Measurements from ENCODE around the gene CPVL.
A peak's percentile ranks its signal among the peaks of the same experiment; 100 is the strongest.

Gene CPVL

DNA sequence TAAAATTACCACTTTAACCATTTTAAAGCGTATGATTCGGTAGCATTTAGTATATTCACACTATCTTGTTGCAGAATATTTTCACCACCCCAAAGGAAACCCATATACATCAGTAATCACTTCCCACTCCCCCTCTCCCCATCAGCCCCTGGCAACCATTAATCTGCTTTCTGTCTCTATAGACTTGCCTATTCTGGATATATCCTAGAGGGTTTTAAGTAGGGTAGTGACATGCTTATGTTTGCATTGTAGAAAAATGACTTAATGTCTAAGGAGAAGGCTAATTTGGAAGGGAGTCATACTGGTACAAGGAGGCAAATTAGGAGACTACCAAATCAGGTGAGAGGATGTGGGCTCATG lies 145.6 kb downstream of the CPVL start:
- DNase-seq (ENCODE audit: low read depth), result no peak

DNA sequence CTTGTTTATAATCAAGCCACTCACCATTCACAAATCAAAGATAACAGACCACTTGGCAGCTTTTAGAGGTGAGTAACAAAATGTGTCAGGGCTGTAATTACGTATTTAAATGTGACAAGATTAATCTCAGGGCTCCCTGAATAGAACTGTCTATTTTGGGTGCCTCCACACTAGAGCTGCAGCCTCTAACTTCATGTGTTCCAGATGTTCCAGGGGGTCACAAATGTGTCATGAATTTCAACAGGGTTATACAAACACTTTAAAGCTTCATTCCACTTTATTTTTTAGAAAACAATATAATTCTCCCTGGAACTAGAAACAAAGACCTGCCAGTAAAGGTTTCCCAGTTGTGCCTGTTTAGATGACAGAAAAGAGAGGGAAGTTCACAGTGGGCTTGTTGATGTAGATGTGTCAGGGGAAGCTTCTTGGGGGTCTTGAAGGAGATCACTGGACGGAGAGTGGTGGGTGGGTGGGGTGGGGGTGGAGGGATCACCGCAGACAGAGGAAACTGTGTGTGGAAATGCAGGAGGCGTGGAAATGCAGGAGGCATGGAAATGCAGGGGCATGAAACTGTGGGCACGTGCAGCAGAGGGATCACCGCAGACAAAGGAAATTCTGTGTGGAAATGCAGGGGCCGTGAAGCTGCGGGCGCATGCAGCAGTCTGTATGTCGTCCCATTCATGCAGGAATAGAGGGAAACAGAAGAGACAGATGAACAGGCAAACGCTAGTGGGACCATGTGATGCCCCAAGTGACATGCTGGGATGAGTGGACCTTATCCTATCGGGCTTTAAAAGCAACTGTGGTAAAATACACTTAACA lies 146.2 kb downstream of the CPVL start:
- DNase-seq (ENCODE audit: low read depth), result no peak

DNA sequence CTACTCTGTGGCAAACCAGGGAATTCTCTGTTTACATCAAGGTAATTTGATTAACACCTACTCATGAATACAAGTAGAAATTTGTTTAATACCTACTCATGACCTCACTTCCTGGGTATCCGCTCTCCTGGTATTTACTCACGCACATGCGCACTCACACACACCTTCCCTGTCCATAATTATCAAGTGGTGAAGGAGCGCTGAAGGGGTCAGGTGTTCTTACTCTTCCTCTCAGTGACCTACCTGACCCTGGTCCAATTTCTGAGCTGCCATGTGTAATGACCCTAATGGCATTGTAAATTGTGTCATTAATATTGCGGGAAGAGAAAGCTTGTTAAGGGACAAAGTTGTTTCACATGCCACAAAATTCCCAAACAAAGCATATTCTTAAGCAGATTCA lies 146.9 kb downstream of the CPVL start:
- DNase-seq (ENCODE audit: low read depth), result no peak

DNA sequence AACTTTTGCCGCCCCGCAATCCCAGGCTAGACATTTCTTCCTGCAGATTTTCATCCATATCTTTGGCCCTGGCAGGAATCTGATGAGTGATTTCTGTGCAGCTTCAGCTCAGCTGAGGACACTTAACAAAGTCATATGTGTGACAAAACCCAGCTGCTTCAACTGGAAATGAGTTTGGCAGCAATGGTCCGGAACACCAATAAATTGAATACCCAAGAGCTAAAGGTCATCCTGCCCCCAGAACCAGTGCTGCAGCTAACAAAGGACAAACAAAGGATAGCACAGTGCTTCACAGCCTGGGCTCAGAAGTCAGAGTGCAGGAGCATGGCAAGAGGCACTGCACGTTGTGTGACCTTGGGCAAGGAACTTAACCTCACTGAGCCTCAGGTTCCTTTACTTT lies 148.2 kb downstream of the CPVL start:
- DNase-seq (ENCODE audit: low read depth), result no peak

DNA sequence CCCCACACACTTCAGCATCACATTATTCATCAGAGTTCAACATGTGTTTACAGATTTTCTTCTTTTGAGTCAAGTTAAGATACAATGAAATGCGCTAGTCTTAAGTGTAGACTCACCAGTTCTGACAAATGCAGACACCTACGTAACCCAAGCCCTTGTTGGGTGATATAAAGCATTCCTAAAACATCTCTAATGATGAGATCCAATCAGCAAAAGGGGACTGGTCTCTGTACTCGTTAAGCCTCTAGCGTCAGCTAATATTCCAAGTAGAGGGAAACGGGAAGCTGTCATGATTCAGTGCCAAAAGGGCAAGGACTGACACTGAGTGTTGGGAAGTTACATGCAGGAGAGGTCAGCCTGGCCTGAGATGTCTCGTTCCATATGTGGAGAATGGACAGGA lies 149.5 kb downstream of the CPVL start:
- DNase-seq (ENCODE audit: low read depth), result no peak

DNA sequence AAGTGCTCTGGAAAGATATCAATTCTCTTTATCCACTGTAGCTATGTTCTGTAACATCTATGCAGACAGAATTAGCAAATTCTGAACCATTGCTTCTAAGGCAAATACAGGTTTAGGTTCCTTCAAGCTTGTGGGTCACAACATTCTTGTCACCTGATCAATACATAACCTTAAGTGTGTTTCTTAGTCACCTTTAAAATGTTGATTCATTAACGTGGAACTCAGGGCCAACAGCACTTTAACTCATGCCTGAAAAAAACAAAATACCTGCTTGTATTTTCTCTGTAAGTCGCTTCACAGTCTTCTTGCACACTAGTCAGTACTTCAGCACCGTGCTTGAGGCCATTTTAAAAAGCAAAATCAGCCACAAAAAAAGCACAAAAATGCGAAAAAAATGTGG lies 153.0 kb downstream of the CPVL start:
- DNase-seq (ENCODE audit: low read depth), result no peak

DNA sequence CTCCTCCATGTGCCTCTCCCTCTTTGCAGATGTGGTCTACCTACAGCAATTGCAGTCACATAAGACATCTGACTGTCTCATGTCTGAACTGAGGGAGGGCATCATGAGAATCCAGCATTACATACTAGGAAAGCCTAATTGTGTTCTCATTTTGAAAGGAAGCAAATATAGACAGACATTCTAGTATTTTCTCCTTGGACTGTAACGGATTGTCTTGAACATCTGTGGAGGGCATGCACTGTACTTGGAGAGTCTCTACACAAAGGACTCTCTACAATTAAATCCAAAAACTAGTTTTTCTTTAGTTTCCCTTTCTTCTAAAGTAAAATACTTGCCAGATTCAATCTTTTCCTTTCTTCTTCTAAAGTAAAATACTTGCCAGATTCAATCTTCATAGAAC lies 153.5 kb downstream of the CPVL start:
- no peak for DNase-seq (ENCODE audit: low read depth)

DNA sequence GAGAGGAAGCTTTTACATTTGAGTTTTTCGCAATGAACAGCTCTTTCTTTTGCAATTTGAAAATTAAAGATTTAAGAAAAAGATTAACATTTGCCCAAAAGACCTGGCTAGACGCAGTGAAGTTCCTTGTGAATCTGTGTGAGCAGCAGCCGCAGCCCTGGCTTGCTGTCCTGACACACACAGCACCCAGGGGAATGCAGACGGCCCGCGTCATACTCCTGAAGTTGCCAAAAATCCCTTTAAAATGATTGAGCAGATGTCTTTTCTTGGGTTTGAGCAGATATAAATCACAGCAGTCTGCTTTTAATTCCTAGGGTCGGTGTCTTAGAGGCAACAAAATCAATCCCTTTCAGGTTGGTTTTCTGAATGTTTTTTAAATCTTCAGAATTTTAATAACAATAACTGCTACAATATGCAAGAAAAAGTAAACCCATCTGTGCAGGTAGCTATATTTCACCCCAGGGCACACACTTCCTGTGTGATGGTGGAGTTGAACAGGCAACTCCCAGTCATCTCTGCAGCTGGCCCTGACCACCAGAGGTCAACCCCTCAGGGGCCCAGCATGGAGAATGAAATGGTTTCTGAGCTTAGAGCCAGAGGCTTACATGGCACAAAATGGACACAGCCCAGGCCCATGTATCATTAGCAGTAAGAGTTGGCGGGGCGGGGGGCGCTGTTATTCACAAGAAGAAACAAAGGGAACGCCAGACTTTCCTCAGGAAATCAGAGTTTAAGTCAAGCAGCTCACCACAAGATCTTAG lies 156.0 kb downstream of the CPVL start:
- no peak for DNase-seq (ENCODE audit: low read depth)

DNA sequence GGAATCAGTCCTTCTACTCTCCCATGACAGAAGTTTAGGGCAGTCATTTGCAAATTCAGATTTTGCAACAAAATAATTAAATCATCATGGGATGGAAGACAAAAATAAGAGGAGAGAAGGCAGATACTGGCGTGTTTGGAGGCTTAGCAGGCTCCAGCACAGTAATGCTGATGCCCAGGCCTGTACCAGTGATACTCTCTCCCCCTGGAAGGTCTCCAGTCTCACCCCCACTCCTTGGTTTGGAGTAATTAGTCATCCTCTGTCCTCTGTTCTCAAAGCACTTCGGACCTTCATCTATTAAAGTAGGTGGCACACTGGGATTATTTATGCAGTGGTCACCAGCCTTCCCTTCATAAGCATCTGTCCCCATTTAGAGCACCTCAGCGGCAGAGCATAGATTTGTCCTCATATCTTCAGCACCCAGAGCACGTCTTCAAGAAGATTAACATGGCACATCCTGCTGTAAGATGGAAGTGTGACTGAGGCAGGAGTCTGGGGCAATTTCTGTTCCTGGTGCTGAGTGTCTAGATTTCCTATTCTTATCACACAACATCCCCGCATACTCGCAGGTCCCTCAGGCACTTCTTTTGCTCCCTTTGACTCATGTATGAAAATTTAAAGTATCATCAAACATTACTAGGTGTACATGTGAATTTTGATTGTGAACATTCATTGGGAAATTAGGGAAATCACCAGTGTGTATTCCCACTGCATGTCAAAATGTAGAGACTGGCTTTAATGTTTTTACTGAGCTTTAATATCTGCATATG lies 156.9 kb downstream of the CPVL start:
- no peak for DNase-seq (ENCODE audit: low read depth)

DNA sequence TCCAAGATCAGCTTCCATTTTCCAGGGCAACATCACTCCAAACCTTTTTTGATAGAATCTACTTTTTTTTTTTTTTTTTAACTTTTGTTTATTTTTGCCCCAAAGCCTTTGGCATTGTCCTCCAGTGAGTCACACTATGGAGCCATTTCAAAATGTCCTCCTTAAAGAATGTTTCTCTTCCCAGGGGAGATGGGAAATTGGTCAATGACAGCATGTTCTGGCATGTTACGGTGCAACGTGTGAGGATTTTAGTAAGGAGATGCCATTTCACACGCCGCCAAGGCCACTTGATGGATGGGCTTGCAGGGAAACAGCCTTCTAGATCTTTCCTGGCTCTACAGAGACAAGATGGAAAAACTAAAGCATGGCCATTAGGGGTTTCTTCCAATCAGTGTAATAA lies 157.5 kb downstream of the CPVL start:
- peak; percentile 100 for DNase-seq (ENCODE audit: low read depth)

DNA sequence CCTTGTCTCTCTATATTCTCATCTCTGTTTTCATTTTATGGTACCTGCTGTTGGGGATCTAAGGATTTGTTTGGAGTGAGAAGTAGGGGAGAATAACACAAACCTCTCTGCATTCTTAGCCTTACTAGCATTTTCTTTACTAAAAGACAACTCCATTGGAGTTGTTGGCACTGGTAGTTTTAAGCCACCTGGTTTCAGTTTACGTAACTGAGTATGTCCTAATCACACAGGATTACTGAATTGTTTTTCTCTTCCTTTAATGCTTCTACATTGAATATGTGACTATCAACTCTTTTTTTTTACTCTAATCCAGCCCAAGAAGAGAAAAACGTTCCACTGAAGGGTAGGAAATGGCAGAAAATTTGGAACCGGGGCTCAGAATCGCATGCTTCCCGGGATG lies 158.2 kb downstream of the CPVL start:
- no peak for DNase-seq (ENCODE audit: low read depth)

DNA sequence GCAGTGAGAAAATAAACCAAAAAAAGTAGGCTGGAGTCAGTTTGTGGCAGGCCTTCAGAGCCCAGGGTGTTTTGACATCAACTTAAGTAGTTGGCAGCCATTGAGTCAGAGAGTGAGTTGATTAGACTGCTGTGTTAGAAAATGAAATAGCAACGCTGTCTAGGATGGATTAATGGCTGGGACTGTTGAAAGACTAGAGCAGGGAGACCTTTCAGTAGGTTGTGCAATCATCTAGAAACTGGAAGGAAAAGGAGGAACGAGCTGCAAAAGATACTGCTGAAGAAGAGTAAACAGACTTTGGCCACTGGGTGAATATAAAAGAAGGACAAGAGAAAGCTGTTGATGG lies 159.6 kb downstream of the CPVL start:
- no peak for DNase-seq (ENCODE audit: low read depth)

DNA sequence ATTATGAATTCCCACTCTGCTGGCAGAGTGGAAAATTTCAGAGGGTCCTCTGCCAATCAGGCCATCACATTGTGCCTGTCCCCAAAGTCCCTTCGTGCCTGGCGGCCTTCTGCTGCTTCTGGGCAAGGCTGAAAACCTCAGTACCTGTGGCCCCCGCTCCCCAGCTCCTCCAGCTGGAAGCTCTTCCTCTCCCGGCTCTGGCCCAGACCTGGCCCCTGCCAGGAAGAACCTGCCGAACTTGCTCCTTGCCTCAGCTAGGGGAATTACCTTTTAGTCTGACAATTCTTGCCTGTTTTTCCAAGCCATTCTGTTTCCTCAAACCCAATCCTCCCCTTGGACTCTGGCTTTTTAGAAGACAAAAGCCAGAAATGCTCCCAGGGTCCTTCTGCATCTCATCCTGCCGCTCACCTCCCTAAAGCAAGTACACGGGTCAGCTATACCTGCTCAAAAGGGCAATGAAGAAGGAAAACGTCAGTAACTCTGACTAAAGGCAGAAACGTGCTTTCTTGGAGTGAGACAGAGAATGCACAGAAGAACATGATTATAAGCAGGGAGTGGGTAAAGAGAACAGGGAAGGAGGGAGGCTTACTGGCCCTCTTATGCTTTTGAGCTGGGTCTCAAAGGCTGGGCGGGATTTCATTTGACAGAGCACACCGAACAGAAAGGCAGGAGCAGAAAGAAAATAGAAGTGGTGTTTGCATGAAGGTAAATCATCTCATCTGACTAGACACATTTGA lies 160.1 kb downstream of the CPVL start:
- no peak for DNase-seq (ENCODE audit: low read depth)

DNA sequence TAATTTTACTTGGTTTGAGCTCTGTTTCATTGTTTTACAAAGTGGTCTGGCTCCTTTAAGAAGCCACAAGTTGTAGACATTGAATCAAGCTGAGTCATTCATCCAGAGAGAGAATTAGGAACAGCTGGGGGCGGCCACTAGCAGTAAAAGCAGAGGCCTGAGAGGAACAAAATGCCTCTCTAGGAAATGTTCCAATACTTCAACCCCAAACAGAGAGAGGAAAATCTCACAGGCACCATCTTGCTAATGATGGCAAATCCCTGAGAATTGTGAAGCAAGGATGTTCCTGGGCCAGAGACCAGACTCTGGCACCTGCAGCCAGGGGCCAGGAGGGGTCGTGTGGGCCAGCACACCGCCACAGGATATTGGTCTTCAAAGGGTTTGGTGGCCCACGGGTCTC lies 161.7 kb downstream of the CPVL start:
- DNase-seq (ENCODE audit: low read depth), result peak; percentile 86

DNA sequence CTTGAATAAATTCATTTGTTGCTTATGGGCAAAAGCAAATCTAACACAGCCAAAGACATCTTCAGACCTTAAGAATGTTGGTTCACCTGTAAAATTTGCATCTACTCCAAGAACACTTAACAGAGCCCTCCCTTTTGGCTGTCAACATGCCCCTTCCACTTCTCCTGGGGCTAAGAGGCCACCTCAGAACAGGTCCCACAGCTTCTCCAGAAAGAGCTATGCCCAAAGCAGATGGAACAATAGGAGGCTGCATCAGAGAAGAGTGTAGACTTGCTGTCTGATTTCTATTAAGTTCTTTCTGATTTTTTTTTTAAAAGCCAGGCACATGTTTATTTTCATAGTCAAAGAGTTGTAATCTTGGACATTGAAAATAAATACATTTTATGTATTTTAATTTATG lies 162.1 kb downstream of the CPVL start:
- no peak for DNase-seq (ENCODE audit: low read depth)

DNA sequence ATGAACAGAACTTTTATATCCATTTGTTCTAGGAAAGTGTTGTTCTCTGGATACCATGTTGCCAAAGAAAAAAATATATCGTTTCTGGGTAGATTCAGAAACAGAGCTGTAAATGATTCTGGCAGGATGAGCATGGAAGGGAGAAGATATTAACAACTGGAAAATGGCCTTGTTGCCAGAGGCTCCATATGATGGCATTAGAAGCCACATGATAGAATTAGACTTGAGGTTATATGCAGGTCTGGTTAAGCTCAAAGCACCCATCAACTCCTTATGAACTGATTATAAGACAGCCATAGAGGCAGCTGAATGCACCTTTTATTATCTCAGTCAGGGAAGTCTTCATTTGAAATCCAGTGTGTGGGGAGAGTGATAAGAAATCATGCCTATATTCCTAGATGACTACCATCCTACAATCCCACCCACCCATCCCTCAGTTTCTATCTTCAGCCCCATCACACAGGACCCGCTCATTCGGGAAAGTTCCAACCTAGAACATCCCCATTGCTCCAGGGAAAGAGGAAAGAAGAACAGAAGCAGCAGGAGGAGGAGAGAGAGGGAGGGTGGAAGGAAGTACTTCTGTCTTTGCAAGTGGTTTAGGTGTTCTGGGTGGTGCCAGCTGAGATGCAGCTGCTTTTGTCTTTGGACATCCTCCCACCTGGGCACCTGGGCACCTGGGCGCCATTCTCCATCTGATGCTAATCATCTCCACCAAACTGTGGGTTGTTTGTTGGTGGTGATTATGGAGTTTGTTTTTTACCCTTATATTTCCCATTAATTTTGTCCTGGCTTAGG lies 162.7 kb downstream of the CPVL start:
- DNase-seq (ENCODE audit: low read depth), result no peak

DNA sequence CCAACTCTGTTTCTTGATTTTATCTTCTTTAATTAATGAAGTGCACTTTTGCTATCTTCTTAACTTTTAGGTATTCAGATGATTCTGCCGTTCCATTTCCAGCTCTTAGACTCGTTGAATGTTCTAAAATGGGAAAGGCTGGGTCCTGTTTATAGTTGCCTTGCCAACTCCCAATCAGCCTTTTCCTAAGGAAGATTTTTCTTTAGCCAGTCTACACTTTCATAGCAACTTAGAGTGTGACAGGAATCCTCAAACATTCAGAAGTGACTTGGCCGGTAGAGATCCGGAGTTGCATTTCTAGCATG lies 165.2 kb downstream of the CPVL start:
- DNase-seq (ENCODE audit: low read depth), result no peak

DNA sequence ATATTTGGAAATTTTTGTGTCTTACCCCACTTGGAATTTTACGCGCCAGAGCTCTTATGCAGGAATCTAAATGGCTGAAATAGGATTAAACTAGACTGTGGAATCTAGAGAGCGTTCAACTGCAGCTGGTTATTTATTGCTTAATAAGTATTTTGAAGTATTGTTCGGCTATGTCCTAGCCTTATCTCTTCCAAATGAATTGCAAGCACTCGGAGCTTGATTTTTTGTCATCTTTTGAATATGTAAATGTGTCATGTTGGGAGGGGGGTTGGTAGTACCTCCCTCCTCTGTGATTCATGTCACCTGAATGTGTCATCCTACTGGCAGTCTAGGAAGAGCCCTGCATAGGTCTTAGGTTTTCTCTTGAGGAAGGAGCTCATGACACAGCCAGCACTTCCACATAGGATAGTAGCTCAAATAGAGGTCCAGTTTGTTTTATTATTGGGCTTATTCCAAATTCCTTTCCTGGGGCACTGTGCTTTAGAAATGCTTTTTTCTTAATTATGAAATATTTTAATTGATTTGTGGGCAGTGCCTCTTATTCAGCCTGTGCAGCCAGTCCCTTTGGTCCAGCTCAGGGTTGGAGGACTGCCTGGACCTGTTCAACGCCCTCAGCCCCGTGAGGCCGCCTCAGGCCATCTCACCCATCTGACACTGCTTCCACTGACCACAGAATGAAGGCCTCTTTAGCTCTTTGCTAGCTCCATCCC lies 165.7 kb downstream of the CPVL start:
- no peak for DNase-seq (ENCODE audit: low read depth)

DNA sequence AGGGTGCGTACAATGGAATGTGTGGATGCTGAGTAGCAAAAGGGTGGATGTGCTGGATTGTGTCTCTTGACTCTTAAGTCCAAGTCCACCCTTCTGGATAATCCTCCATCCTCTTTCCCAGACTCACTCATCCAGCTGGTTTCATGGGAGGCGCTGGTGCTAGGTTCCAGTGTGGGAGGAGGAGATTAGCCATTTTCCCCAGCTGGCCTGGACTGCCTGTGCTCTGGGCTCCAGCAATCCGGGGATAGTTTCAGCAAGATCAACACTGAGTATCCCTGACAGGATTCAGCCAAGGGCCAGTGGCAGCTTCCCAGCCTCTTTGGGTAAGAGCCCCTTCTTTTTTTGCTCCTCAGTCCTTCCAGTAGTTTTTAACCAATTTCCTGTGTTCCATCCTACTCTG lies 166.6 kb downstream of the CPVL start:
- DNase-seq (ENCODE audit: low read depth), result no peak

DNA sequence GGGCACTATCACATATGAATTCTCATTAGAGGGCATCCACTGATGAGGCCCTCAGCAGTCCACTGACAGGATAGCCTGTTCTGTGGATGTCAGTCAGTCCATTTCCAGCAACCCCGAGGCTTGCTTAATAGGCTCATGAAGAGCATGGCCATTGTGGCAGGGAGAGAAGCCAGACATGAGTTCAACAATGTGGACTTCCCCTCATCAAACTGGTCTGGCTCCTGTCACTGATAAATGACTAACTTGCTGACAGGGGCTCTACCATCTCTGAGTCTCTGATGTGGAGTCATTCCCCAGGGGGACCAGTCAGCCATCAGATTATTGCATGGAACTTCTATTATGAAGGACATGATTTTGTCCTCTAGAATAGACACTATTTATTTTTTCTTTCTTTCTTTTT lies 168.5 kb downstream of the CPVL start:
- DNase-seq (ENCODE audit: low read depth), result no peak

DNA sequence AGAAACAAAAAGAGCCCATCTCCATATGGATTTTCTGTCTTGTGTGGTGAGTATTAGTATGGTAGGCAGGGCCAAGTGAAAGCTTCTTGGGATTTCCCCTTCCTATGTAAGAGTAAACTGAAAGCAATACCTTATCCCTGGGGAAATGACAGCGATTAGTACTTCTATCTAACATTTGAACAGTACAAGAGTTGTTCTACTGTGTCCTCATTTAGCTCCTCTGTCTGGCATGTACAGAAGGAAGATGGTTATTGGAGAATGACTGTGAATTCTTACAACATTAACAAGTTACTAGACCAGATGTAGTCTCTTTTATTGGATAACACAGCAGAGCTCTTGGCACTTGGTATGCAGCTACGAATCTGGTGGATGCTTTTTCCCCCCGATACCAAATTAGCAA lies 170.3 kb downstream of the CPVL start:
- DNase-seq (ENCODE audit: low read depth), result no peak
